GM19043 (cell line): ENCODE results near the gene COX5A.

ENCODE experiments used
- ATAC-seq: cut with Tn5 transposase; IDR thresholded peaks from one replicate; pipeline ENCODE4 v1.9.1; 2021; ENCODE audit warnings: low read depth; ENCODE audit not compliant: unreplicated experiment

COX5A gene

GRCh38 chr15:74873036-74873755 is 64.7 kb downstream of the COX5A start, which contains the start of gene SCAMP2:
TSS of gene SCAMP2 (minus strand) at chr15:74873365. CDS start at chr15:74873255, 110 bp downstream.
- peak; percentile 68 for ATAC-seq

- ATAC-seq: no peak
Measured at GRCh38 chr15:74872702-74873035, 65.2 kb downstream of the COX5A start.

GRCh38 chr15:74870436-74871215 is 67.2 kb downstream of the COX5A start:
- ATAC-seq: no peak
